DND-41 (cell line): ENCODE measurements around the gene DENND1A.

Experiments
- ATAC-seq: fragments of 200-7000 bp; cut with Tn5 transposase; 3 replicates; pipeline ENCODE4 v1.9.1; 2021; ENCODE audit warnings: low read depth; ENCODE audit not compliant: insufficient read depth
- DNase-seq: peaks from one replicate; pipeline ENCODE4 v3.0.0-alpha.2; 2020
- H2AFZ ChIP-seq: 2 replicates; pipeline ENCODE4 v1.6.0; 2012; ENCODE audit warnings: low read depth, low read length
- H3K27ac ChIP-seq: 2 replicates; pipeline ENCODE4 v1.5.1; 2012; ENCODE audit warnings: low read length, inconsistent platforms
- H3K27me3 ChIP-seq: fragments of 200-600 bp; sonication (generic); 2 replicates; pipeline ENCODE4 v1.6.0; 2012; ENCODE audit warnings: low read length, mild to moderate bottlenecking, inconsistent platforms; ENCODE audit not compliant: insufficient read depth, poor library complexity
- H3K36me3 ChIP-seq: 2 replicates; pipeline ENCODE4 v1.5.1; 2012; ENCODE audit warnings: low read length, inconsistent platforms; ENCODE audit not compliant: insufficient read depth
- H3K4me1 ChIP-seq: 2 replicates; pipeline ENCODE4 v1.5.1; 2012; ENCODE audit warnings: mild to moderate bottlenecking, low read length; ENCODE audit not compliant: insufficient read depth
- H3K4me2 ChIP-seq: 2 replicates; pipeline ENCODE4 v1.6.0; 2012; ENCODE audit warnings: mild to moderate bottlenecking, moderate library complexity, low read length, inconsistent platforms; ENCODE audit not compliant: insufficient read depth
- H3K4me3 ChIP-seq, 2 experiments: fragments of 200-600 bp in 1 of 2; shearing (Covaris generic) in 1 of 2; 2 replicates each; pipeline ENCODE4 v1.5.1; 2012 to 2016; ENCODE audit warnings: inconsistent platforms in 2 of 2, low read length in 2 of 2, mild to moderate bottlenecking in 2 of 2, low read depth in 1 of 2, moderate library complexity in 1 of 2
- H3K79me2 ChIP-seq: 2 replicates; pipeline ENCODE4 v1.6.0; 2012; ENCODE audit warnings: low read length, inconsistent platforms; ENCODE audit not compliant: insufficient read depth
- H3K9ac ChIP-seq: 2 replicates; pipeline ENCODE4 v1.6.0; 2012; ENCODE audit warnings: low read depth, mild to moderate bottlenecking, inconsistent platforms, low read length, moderate library complexity
- H3K9me3 ChIP-seq: 2 replicates; pipeline ENCODE4 v1.5.1; 2012; ENCODE audit warnings: low read length, moderate library complexity, mild to moderate bottlenecking, inconsistent platforms; ENCODE audit not compliant: insufficient read depth, severe bottlenecking
- H4K20me1 ChIP-seq: 2 replicates; pipeline ENCODE4 v1.6.0; 2012; ENCODE audit warnings: low read length; ENCODE audit not compliant: insufficient read depth
- EZH2 ChIP-seq: IDR thresholded peaks from 3 replicates; pipeline ENCODE4 v1.6.1; 2012; ENCODE audit warnings: borderline replicate concordance, low read depth, mild to moderate bottlenecking, moderate library complexity, low read length, inconsistent platforms; ENCODE audit not compliant: severe bottlenecking
- TF ChIP-seq, protein P1 (sequence below): IDR thresholded peaks from 2 replicates; pipeline ENCODE4 v1.5.1; 2012; ENCODE audit warnings: borderline replicate concordance, low read length, moderate library complexity, mild to moderate bottlenecking; ENCODE audit not compliant: poor library complexity, severe bottlenecking; ENCODE audit errors: extremely low read depth

Gene DENND1A

DNA sequence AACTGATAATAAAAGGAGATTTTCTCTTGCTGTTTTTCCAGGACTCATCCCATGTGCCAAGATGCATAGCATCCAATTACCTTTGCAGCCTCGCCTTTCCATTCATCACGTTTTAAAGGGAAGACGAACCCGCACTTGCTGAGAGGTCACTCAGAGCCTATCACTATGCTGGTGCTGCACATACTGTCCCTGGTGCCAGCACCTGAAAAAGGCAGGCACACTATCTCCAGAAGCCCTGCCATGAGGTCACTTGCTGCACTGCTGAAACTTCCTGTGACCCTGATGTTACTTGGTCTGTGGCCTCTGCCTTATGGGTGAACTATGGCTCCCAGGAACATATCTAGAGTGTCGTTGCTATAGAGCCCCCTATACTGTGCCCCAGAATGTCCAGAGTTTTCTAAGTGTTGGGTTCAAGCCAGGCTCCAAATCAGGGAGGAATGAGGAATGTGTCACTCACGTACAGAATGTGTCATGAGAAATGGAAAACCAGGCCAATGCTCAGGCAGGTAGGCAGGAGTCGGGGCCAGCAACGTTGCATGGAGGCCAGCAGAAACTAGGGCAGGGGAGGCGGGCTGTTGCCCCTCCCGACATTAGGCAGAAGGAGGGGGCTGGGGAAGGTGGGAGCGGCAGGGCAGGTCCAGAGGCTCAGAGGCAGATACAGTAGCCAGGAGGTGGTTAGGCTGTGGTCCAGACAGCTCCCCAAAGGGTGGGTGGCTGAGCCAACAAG is 311.8 kb downstream of the DENND1A start:
- H3K4me3 ChIP-seq = no peak overlapping the region
- H3K36me3 ChIP-seq = no peaks in the 10 kb centered on the region
- no peak overlapping the region for H3K4me2 ChIP-seq
- H3K79me2 ChIP-seq = no peaks in the 10 kb centered on the region
- H3K9me3 ChIP-seq = no peaks in the 10 kb centered on the region
- no peak overlapping the region for H3K9ac ChIP-seq
- TF ChIP-seq EZH2 = no peak
- TF ChIP-seq, protein P1, sequence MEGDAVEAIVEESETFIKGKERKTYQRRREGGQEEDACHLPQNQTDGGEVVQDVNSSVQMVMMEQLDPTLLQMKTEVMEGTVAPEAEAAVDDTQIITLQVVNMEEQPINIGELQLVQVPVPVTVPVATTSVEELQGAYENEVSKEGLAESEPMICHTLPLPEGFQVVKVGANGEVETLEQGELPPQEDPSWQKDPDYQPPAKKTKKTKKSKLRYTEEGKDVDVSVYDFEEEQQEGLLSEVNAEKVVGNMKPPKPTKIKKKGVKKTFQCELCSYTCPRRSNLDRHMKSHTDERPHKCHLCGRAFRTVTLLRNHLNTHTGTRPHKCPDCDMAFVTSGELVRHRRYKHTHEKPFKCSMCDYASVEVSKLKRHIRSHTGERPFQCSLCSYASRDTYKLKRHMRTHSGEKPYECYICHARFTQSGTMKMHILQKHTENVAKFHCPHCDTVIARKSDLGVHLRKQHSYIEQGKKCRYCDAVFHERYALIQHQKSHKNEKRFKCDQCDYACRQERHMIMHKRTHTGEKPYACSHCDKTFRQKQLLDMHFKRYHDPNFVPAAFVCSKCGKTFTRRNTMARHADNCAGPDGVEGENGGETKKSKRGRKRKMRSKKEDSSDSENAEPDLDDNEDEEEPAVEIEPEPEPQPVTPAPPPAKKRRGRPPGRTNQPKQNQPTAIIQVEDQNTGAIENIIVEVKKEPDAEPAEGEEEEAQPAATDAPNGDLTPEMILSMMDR = no peak
- H4K20me1 ChIP-seq = peaks cover 6% of the 10 kb centered on the region; the same call in 1 of the 2 replicates
- no peak for DNase-seq
- no peak overlapping the region for H2AFZ ChIP-seq
- no peak for ATAC-seq
- no peaks in the 10 kb centered on the region for H3K27me3 ChIP-seq
- no peaks in the 10 kb centered on the region for H3K4me1 ChIP-seq
- H3K27ac ChIP-seq = no peak overlapping the region

DNA sequence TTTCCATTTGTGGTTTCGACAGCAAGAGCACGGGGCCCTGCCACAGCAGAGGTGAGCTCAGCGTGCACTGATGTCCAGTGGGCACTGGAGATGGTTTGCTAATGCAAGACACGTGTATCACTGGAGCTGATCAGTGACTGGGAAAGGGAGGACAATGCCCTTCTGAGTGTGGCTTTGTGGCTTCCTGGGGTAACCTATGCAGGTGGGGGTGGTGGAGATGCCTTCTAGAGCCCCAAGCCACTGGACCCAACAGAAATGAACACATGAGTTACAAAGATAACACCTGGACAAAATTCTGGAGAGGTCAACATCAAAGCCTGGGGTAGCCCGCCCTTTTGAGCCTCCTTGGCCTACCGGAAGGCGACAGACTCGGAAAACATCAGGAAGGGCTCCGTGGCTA is 312.6 kb downstream of the DENND1A start:
- H3K79me2 ChIP-seq = no peaks in the 10 kb centered on the region
- ATAC-seq (no peak), DNase-seq (no peak)
- H3K9me3 ChIP-seq = no peaks in the 10 kb centered on the region
- H4K20me1 ChIP-seq = peaks cover 6% of the 10 kb centered on the region; the same call in 1 of the 2 replicates
- H3K9ac ChIP-seq = no peak overlapping the region
- no peak overlapping the region for H2AFZ ChIP-seq
- TF ChIP-seq, protein P1 = no peak
- no peak for TF ChIP-seq EZH2
- no peaks in the 10 kb centered on the region for H3K4me1 ChIP-seq
- H3K36me3 ChIP-seq = no peaks in the 10 kb centered on the region
- H3K27me3 ChIP-seq = no peaks in the 10 kb centered on the region
- no peak overlapping the region for H3K4me3 ChIP-seq
- H3K27ac ChIP-seq = no peak overlapping the region
- no peak overlapping the region for H3K4me2 ChIP-seq

DNA sequence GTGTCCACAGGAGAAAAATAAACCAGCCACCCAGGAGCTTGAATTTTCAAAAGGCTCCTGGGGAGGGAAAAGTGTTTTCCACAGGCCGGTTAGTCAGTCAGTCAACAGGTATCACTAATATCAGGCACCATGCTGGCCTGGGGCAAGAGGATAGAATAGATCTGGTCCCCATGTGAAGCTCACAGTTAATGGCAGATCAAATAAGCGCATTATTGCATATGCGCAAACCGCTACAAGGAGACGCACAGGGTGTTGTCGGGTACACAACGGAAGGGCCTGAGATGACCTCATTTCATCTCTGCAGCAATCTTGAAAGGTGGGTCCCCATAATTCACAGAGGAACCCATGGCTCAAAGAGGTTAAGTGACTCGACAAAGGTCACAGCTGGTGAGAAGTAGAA is 313.2 kb downstream of the DENND1A start:
- ATAC-seq (no peak), DNase-seq (no peak)
- Histone ChIP-seq H3K27ac (no peak overlapping the region), H3K4me3 (no peak overlapping the region), H2AFZ (no peak overlapping the region), H3K9ac (no peak overlapping the region), H3K4me1 (no peaks in the 10 kb centered on the region), H3K27me3 (no peaks in the 10 kb centered on the region), H3K79me2 (no peaks in the 10 kb centered on the region), H3K36me3 (no peaks in the 10 kb centered on the region), H4K20me1 (peaks cover 6% of the 10 kb centered on the region; the same call in 1 of the 2 replicates), H3K4me2 (no peak overlapping the region), H3K9me3 (no peaks in the 10 kb centered on the region)
- TF ChIP-seq EZH2 = no peak
- TF ChIP-seq, protein P1 = no peak
